ENCODE results near the gene RAB4A. TPM values are rescaled to one million over a fixed set of nuclear protein-coding genes. Genes with fewer than 3 reads are reported as not detected.
"Not testable (repeated sequence)": the region's sequence is repeated elsewhere in the genome, so short reads cannot be mapped to it uniquely, and the experiment has no call there.

The RAB4A gene
- total and polyA plus RNA-seq, 5 experiments from 2014 or later, result 16.8 to 50.4 (median 22.4) TPM

- no peaks in the 10 kb centered on the region for H3K27me3 Mint-ChIP-seq
- POLR2A ChIA-PET, result no interaction called here
- peaks cover 0 to 2% (median 0%) of the 10 kb centered on the region in 9 donors for H3K9me3 Mint-ChIP-seq
These were observed 8.3 kb downstream of the RAB4A start for GRCh38 chr1:229279242-229279641.

GRCh38 chr1:229280037-229280828 is 9.3 kb downstream of the RAB4A start:
- Mint-ChIP-seq H3K9me3 (peaks cover 0 to 2% (median 0%) of the 10 kb centered on the region in 9 donors), H3K27ac (no peak overlapping the region), H3K4me1 (peaks cover 18 to 59% (median 54%) of the 10 kb centered on the region in 4 donors), H3K4me3 (no peak overlapping the region), H3K27me3 (no peaks in the 10 kb centered on the region), H3K36me3 (peaks cover 10 to 23% (median 11%) of the 10 kb centered on the region in 3 donors)
- ATAC-seq, result no peak
- no peak for DNase-seq
- POLR2A ChIA-PET, result no interaction called here

More at GRCh38 chr1:229279242-229279641, 8.3 kb downstream of the RAB4A start:
- Mint-ChIP-seq H3K27ac (no peak overlapping the region), H3K4me1 (peaks cover 20 to 60% (median 54%) of the 10 kb centered on the region in 4 donors), H3K4me3 (no peak overlapping the region), H3K36me3 (peaks cover 10 to 23% (median 11%) of the 10 kb centered on the region in 3 donors)
- no peak for DNase-seq
- no peak for ATAC-seq

GRCh38 chr1:229280921-229281320 is 10.0 kb downstream of the RAB4A start:
- Mint-ChIP-seq H3K27me3 (no peaks in the 10 kb centered on the region), H3K9me3 (peaks cover 0 to 2% (median 0%) of the 10 kb centered on the region in 9 donors), H3K4me1 (peaks cover 20 to 58% (median 55%) of the 10 kb centered on the region in 4 donors), H3K4me3 (peak overlapping the region in 2 of 10 donors; percentile 0 to 5), H3K27ac (no peak overlapping the region), H3K36me3 (peaks cover 10 to 23% (median 11%) of the 10 kb centered on the region in 3 donors)
- ATAC-seq (no peak), DNase-seq (no peak)
- POLR2A ChIA-PET, result no interaction called here

GRCh38 chr1:229281339-229281926 is 10.5 kb downstream of the RAB4A start:
- peak overlapping the region in 2 of 10 donors; percentile 0 to 5 for H3K4me3 Mint-ChIP-seq
- POLR2A ChIA-PET, result no interaction called here
- ATAC-seq, result no peak

GRCh38 chr1:229282295-229282823 is 11.4 kb downstream of the RAB4A start:
- DNase-seq (no peak), ATAC-seq (no peak)
- no peaks in the 10 kb centered on the region for H3K27me3 Mint-ChIP-seq
- H3K4me3 Mint-ChIP-seq, result peak overlapping the region in 3 of 10 donors; percentile 14 to 39 (median 24)
- peaks cover 0 to 2% (median 0%) of the 10 kb centered on the region in 9 donors for H3K9me3 Mint-ChIP-seq
- H3K4me1 Mint-ChIP-seq, result peaks cover 22 to 63% (median 57%) of the 10 kb centered on the region in 4 donors
- peaks cover 10 to 29% (median 14%) of the 10 kb centered on the region in 3 donors for H3K36me3 Mint-ChIP-seq
- H3K27ac Mint-ChIP-seq, result no peak overlapping the region
- POLR2A ChIA-PET, result no interaction called here

More at GRCh38 chr1:229281339-229281926, 10.5 kb downstream of the RAB4A start:
- no peak overlapping the region for H3K27ac Mint-ChIP-seq
- no peak for DNase-seq
- peaks cover 19 to 55% (median 54%) of the 10 kb centered on the region in 4 donors for H3K4me1 Mint-ChIP-seq
- H3K9me3 Mint-ChIP-seq, result peaks cover 0 to 2% (median 0%) of the 10 kb centered on the region in 9 donors
- peaks cover 10 to 21% (median 11%) of the 10 kb centered on the region in 3 donors for H3K36me3 Mint-ChIP-seq
- no peaks in the 10 kb centered on the region for H3K27me3 Mint-ChIP-seq

- Mint-ChIP-seq H3K27ac (no peak overlapping the region), H3K27me3 (no peaks in the 10 kb centered on the region), H3K4me3 (peak overlapping the region in 1 of 10 donors; percentile 14), H3K4me1 (peaks cover 22 to 67% (median 63%) of the 10 kb centered on the region in 4 donors), H3K36me3 (peaks cover 10 to 38% (median 15%) of the 10 kb centered on the region in 3 donors), H3K9me3 (peaks cover 0 to 2% (median 0%) of the 10 kb centered on the region in 9 donors)
- POLR2A ChIA-PET, result interaction anchor here (0.6 kb wide), 1 partner anchor 620 kb away, joined by 10 read pairs; no protein-coding TSS in a partner anchor
- no peak for ATAC-seq
- no peak for DNase-seq
These were observed 12.3 kb downstream of the RAB4A start for GRCh38 chr1:229283183-229283611.

- Mint-ChIP-seq H3K27ac (no peak overlapping the region), H3K27me3 (no peaks in the 10 kb centered on the region), H3K4me1 (peaks cover 22 to 68% (median 59%) of the 10 kb centered on the region in 4 donors), H3K9me3 (peaks cover 0 to 2% (median 0%) of the 10 kb centered on the region in 9 donors), H3K36me3 (peaks cover 10 to 55% (median 25%) of the 10 kb centered on the region in 3 donors), H3K4me3 (peak overlapping the region in 1 of 10 donors; percentile 27)
- ATAC-seq (no peak), DNase-seq (no peak)
- POLR2A ChIA-PET, result no interaction called here
These were observed 14.0 kb downstream of the RAB4A start for GRCh38 chr1:229284887-229285286.

- peaks cover 20 to 64% (median 54%) of the 10 kb centered on the region in 4 donors for H3K4me1 Mint-ChIP-seq
- DNase-seq (no peak), ATAC-seq (no peak)
- POLR2A ChIA-PET, result no interaction called here
- no peaks in the 10 kb centered on the region for H3K27me3 Mint-ChIP-seq
- H3K4me3 Mint-ChIP-seq, result no peak overlapping the region
- H3K27ac Mint-ChIP-seq, result peak overlapping the region in 2 of 10 donors; percentile 0 to 56
- H3K9me3 Mint-ChIP-seq, result peaks cover 0 to 2% (median 0%) of the 10 kb centered on the region in 9 donors
- H3K36me3 Mint-ChIP-seq, result peaks cover 13 to 58% (median 30%) of the 10 kb centered on the region in 3 donors
These were observed 14.5 kb downstream of the RAB4A start for GRCh38 chr1:229285440-229285839.

- peak overlapping the region in 1 of 10 donors; percentile 36 for H3K27ac Mint-ChIP-seq
- no peak for ATAC-seq
- peaks cover 21 to 61% (median 38%) of the 10 kb centered on the region in 3 donors for H3K36me3 Mint-ChIP-seq
- DNase-seq, result no peak
- POLR2A ChIA-PET, result no interaction called here
- peaks cover 22 to 56% (median 46%) of the 10 kb centered on the region in 4 donors for H3K4me1 Mint-ChIP-seq
- peaks cover 0 to 2% (median 0%) of the 10 kb centered on the region in 9 donors for H3K9me3 Mint-ChIP-seq
- peak overlapping the region in 1 of 10 donors; percentile 7 for H3K4me3 Mint-ChIP-seq
- no peaks in the 10 kb centered on the region for H3K27me3 Mint-ChIP-seq
These were observed 15.3 kb downstream of the RAB4A start for GRCh38 chr1:229286099-229286766.

- H3K27me3 Mint-ChIP-seq, result no peaks in the 10 kb centered on the region
- peaks cover 0 to 2% (median 0%) of the 10 kb centered on the region in 9 donors for H3K9me3 Mint-ChIP-seq
- peaks cover 20 to 65% (median 41%) of the 10 kb centered on the region in 3 donors for H3K36me3 Mint-ChIP-seq
- POLR2A ChIA-PET, result no interaction called here
- H3K4me1 Mint-ChIP-seq, result peaks cover 20 to 48% (median 38%) of the 10 kb centered on the region in 4 donors
- ATAC-seq, result no peak
- DNase-seq, result no peak
- no peak overlapping the region for H3K4me3 Mint-ChIP-seq
- H3K27ac Mint-ChIP-seq, result peak overlapping the region in 1 of 10 donors; percentile 62
These were observed 16.4 kb downstream of the RAB4A start for GRCh38 chr1:229287267-229287666.

GRCh38 chr1:229288516-229288915 is 17.6 kb downstream of the RAB4A start:
- DNase-seq, result no peak
- Mint-ChIP-seq H3K4me3 (no peak overlapping the region), H3K27ac (no peak overlapping the region), H3K4me1 (peaks cover 14 to 36% (median 28%) of the 10 kb centered on the region in 4 donors), H3K27me3 (no peaks in the 10 kb centered on the region), H3K9me3 (no peaks in the 10 kb centered on the region), H3K36me3 (peaks cover 11 to 67% (median 33%) of the 10 kb centered on the region in 3 donors)
- ATAC-seq, result no peak
- POLR2A ChIA-PET, result interaction anchor here (0.6 kb wide), 1 partner anchor 15 kb away, joined by 3 read pairs; no protein-coding TSS in a partner anchor

- H3K9me3 Mint-ChIP-seq, H3K4me3 Mint-ChIP-seq, POLR2A ChIA-PET, H3K27ac Mint-ChIP-seq, ATAC-seq, H3K27me3 Mint-ChIP-seq, DNase-seq: not testable (repeated sequence)
- Mint-ChIP-seq H3K36me3 (peaks cover 11 to 73% (median 33%) of the 10 kb centered on the region in 3 donors), H3K4me1 (peaks cover 7 to 23% (median 14%) of the 10 kb centered on the region in 4 donors)
These were observed 20.8 kb downstream of the RAB4A start for GRCh38 chr1:229291686-229292085.

Measured in naive thymus-derived CD8-positive, alpha-beta T cell (primary cell).